SK-N-SH treated with all-trans-retinoic acid at 6 μM for 48 hours (cell line): ENCODE measurements around the gene CDIP1.

Experiments used
- ATAC-seq: fragments of 200-7000 bp; cut with Tn5 transposase; 3 replicates; pipeline ENCODE4 v1.9.1; 2020; ENCODE audit warnings: mild to moderate bottlenecking, moderate library complexity
- ARNTL ChIP-seq: fragments of 450-650 bp; formaldehyde crosslinking; IDR thresholded peaks from 2 replicates; pipeline ENCODE4 v1.5.0; 2020; ENCODE audit warnings: low read depth, mild to moderate bottlenecking, moderate library complexity, borderline replicate concordance
- CREB5 ChIP-seq: fragments of 250-450 bp; sonication (Bioruptor Pico); IDR thresholded peaks from 2 replicates; pipeline ENCODE4 v1.5.1; 2020; ENCODE audit warnings: low read depth, mild to moderate bottlenecking, moderate library complexity
- CSRNP3 ChIP-seq: fragments of 250-450 bp; sonication (Bioruptor Pico); IDR thresholded peaks from 2 replicates; pipeline ENCODE4 v1.5.1; 2021; ENCODE audit warnings: mild to moderate bottlenecking, moderate library complexity
- ESRRG ChIP-seq: fragments of 250-450 bp; sonication (Bioruptor Pico); IDR thresholded peaks from 2 replicates; pipeline ENCODE4 v1.6.1; 2021; ENCODE audit warnings: mild to moderate bottlenecking
- GLIS3 ChIP-seq: fragments of 250-450 bp; sonication (Bioruptor Pico); IDR thresholded peaks from 2 replicates; pipeline ENCODE4 v1.5.0; 2020; ENCODE audit warnings: mild to moderate bottlenecking, moderate library complexity
- ISL1 ChIP-seq: fragments of 250-450 bp; sonication (Bioruptor Pico); IDR thresholded peaks from 2 replicates; pipeline ENCODE4 v2.1.2; 2022; ENCODE audit warnings: mild to moderate bottlenecking, moderate library complexity
- OSR1 ChIP-seq: fragments of 250-450 bp; sonication (Bioruptor Pico); IDR thresholded peaks from 2 replicates; pipeline ENCODE4 v1.8.0; 2022; ENCODE audit warnings: moderate library complexity, mild to moderate bottlenecking, inconsistent platforms
- PATZ1 ChIP-seq: fragments of 250-450 bp; sonication (Bioruptor Pico); IDR thresholded peaks from 2 replicates; pipeline ENCODE4 v1.8.0; 2020; ENCODE audit warnings: mild to moderate bottlenecking, moderate library complexity, borderline replicate concordance
- RARB ChIP-seq: fragments of 250-450 bp; sonication (Bioruptor Pico); IDR thresholded peaks from 2 replicates; pipeline ENCODE4 v1.8.0; 2021; ENCODE audit warnings: mild to moderate bottlenecking, moderate library complexity
- SNAI2 ChIP-seq: fragments of 250-450 bp; sonication (Bioruptor Pico); IDR thresholded peaks from 2 replicates; pipeline ENCODE4 v1.5.0; 2020; ENCODE audit warnings: mild to moderate bottlenecking, moderate library complexity
- TCF4 ChIP-seq: fragments of 250-450 bp; sonication (Bioruptor Pico); IDR thresholded peaks from 2 replicates; pipeline ENCODE4 v1.8.0; 2021; ENCODE audit warnings: mild to moderate bottlenecking, moderate library complexity, borderline replicate concordance
- TOX ChIP-seq: fragments of 250-450 bp; sonication (Bioruptor Pico); IDR thresholded peaks from 2 replicates; pipeline ENCODE4 v1.8.0; 2021; ENCODE audit warnings: mild to moderate bottlenecking, moderate library complexity, borderline replicate concordance
- TSHZ2 ChIP-seq: fragments of 250-450 bp; sonication (Bioruptor Pico); IDR thresholded peaks from 2 replicates; pipeline ENCODE4 v1.5.0; 2020; ENCODE audit warnings: mild to moderate bottlenecking, moderate library complexity
- ZC3H10 ChIP-seq: fragments of 250-450 bp; sonication (Bioruptor Pico); IDR thresholded peaks from 2 replicates; pipeline ENCODE4 v1.5.1; 2021; ENCODE audit warnings: mild to moderate bottlenecking, moderate library complexity
- ZFP3 ChIP-seq: fragments of 250-450 bp; sonication (Bioruptor Pico); IDR thresholded peaks from 2 replicates; pipeline ENCODE4 v1.5.0; 2020; ENCODE audit warnings: mild to moderate bottlenecking, moderate library complexity
- ZFP30 ChIP-seq: fragments of 450-650 bp; formaldehyde crosslinking; IDR thresholded peaks from 2 replicates; pipeline ENCODE4 v1.5.0; 2022; ENCODE audit warnings: mild to moderate bottlenecking, moderate library complexity
- ZNF565 ChIP-seq: fragments of 450-650 bp; formaldehyde crosslinking; conservative IDR thresholded peaks from 2 replicates; pipeline ENCODE4 v1.5.0; 2020; ENCODE audit warnings: low read depth, mild to moderate bottlenecking, moderate library complexity

The CDIP1 gene

GRCh38 chr16:4529085-4530060 lies 9.2 kb downstream of the CDIP1 start:
- TF ChIP-seq TCF4 (CRISPR knock-in tag) (no peak), ZNF565 (CRISPR knock-in tag) (no peak), ZFP30 (CRISPR knock-in tag) (no peak), TSHZ2 (CRISPR knock-in tag) (no peak), GLIS3 (CRISPR knock-in tag) (no peak)
- ATAC-seq, result peak; percentile 21; the same call in 1 of the 3 replicates

- TF ChIP-seq SNAI2 (CRISPR knock-in tag) (no peak), GLIS3 (CRISPR knock-in tag) (no peak), TOX (CRISPR knock-in tag) (no peak), PATZ1 (CRISPR knock-in tag) (no peak), ZFP3 (CRISPR knock-in tag) (no peak), ZC3H10 (no peak), ISL1 (no peak), TSHZ2 (CRISPR knock-in tag) (no peak), TCF4 (CRISPR knock-in tag) (no peak), CREB5 (CRISPR knock-in tag) (no peak)
- ATAC-seq, result no peak
These were observed 12.8 kb downstream of the CDIP1 start for GRCh38 chr16:4525634-4526277.

GRCh38 chr16:4525069-4525468 lies 13.5 kb downstream of the CDIP1 start:
- ATAC-seq, result no peak
- TF ChIP-seq ZC3H10 (no peak), ZFP30 (CRISPR knock-in tag) (no peak), ISL1 (no peak), RARB (no peak)

- no peak for ATAC-seq
- no peak for TF ChIP-seq ARNTL (CRISPR knock-in tag)
- no peak for TF ChIP-seq ISL1
- TF ChIP-seq TOX (CRISPR knock-in tag), result no peak
- TF ChIP-seq OSR1 (CRISPR knock-in tag), result no peak
- no peak for TF ChIP-seq SNAI2 (CRISPR knock-in tag)
- TF ChIP-seq ESRRG (CRISPR knock-in tag), result no peak
- TF ChIP-seq CSRNP3 (CRISPR knock-in tag), result no peak
These were observed 14.0 kb downstream of the CDIP1 start for GRCh38 chr16:4524571-4524970.
